ENCODE results near the gene RIPK3. TPM values are rescaled to one million over a fixed set of nuclear protein-coding genes. Genes with fewer than 3 reads are reported as not detected.

The RIPK3 gene
- total RNA-seq, 1 experiment from 2014 or later = 11.0 TPM

GRCh38 chr14:24368212-24368561 lies 28.4 kb upstream of the RIPK3 start:
- no peak for DNase-seq
- Mint-ChIP-seq H3K27me3 (ENCODE audit: unreplicated experiment) (no peaks in the 10 kb centered on the region), H3K4me3 (ENCODE audit: low read depth, unreplicated experiment) (peak overlapping the region; percentile 66), H3K9me3 (ENCODE audit: low read depth, unreplicated experiment) (no peaks in the 10 kb centered on the region), H3K36me3 (ENCODE audit: insufficient read depth, unreplicated experiment) (peaks cover 32% of the 10 kb centered on the region), H3K4me1 (ENCODE audit: low read depth, unreplicated experiment) (peaks cover 11% of the 10 kb centered on the region), H3K27ac (ENCODE audit: unreplicated experiment) (no peak overlapping the region)
- CTCF ChIA-PET = no interaction called here
- intact Hi-C loops (cut with micrococcal nuclease; ENCODE audit: unreplicated experiment) = loop anchor here (5.0 kb wide), 1 partner anchor 36 kb away; no protein-coding TSS in a partner anchor
- TF ChIP-seq, protein P1, sequence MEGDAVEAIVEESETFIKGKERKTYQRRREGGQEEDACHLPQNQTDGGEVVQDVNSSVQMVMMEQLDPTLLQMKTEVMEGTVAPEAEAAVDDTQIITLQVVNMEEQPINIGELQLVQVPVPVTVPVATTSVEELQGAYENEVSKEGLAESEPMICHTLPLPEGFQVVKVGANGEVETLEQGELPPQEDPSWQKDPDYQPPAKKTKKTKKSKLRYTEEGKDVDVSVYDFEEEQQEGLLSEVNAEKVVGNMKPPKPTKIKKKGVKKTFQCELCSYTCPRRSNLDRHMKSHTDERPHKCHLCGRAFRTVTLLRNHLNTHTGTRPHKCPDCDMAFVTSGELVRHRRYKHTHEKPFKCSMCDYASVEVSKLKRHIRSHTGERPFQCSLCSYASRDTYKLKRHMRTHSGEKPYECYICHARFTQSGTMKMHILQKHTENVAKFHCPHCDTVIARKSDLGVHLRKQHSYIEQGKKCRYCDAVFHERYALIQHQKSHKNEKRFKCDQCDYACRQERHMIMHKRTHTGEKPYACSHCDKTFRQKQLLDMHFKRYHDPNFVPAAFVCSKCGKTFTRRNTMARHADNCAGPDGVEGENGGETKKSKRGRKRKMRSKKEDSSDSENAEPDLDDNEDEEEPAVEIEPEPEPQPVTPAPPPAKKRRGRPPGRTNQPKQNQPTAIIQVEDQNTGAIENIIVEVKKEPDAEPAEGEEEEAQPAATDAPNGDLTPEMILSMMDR (IDR thresholded peaks at IDR 0.05; ENCODE audit: unreplicated experiment) = no peak
- no TSS peak for BruUV-seq (replicated peaks)

DNA sequence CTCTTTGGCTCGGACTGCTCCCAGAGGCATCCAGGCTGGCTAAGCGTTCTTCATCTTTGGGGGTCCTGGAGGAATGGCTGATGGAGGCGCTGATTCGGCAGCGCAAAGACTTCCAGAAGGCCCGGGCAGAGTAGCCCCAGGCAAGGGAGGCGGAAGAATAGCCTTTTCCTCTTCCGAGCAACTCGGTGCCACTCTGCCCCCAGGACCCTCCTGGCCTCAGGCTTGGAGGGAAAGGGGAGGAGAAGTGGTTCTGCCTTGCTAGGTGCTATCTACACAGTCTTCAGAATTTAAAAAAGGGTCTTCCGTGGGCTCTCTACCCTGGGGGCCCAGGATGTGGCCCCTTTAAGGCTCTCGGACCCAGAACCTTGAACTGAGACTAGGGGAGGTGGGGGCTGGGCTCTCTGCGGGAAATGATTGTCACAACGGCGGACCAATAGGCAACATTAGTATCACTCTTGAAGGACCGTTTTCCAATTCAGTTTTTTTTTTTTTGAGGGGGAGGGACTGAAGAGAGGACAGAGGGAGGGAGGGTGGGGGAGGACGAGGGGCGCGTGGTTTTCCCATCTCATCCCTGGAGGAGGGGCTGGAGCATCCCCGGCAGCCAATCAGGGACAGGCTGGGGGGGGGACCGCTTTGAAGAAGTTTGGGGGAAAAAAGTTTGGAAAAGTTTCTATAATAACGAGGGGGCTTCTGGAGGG lies 27.9 kb upstream of the RIPK3 start, which contains the start of gene NFATC4:
Gene NFATC4, plus strand, starts transcription at position 671 of the 698 bp plus-strand sequence. CDS start 157 bp downstream, outside the sequence.
- TF ChIP-seq, protein P1 (IDR thresholded peaks at IDR 0.05; ENCODE audit: unreplicated experiment) = no peak

GRCh38 chr14:24366721-24367513 lies 27.1 kb upstream of the RIPK3 start:
- BruUV-seq (replicated peaks) = no TSS peak
- TF ChIP-seq, protein P1 (IDR thresholded peaks at IDR 0.05; ENCODE audit: unreplicated experiment) = no peak
- Mint-ChIP-seq H3K27me3 (ENCODE audit: unreplicated experiment) (no peaks in the 10 kb centered on the region), H3K27ac (ENCODE audit: unreplicated experiment) (peak overlapping the region; percentile 69), H3K36me3 (ENCODE audit: insufficient read depth, unreplicated experiment) (peaks cover 32% of the 10 kb centered on the region), H3K4me1 (ENCODE audit: low read depth, unreplicated experiment) (peaks cover 11% of the 10 kb centered on the region), H3K4me3 (ENCODE audit: low read depth, unreplicated experiment) (peak overlapping the region; percentile 66), H3K9me3 (ENCODE audit: low read depth, unreplicated experiment) (no peaks in the 10 kb centered on the region)
- CTCF ChIA-PET = interaction anchor here (0.7 to 2.3 kb wide), 8 partner anchors 13 to 64 kb away, joined by 3 to 53 read pairs (median 6); partner anchors contain the start of genes CBLN3, KHNYN and RIPK3
- DNase-seq = peak; percentile 93
- intact Hi-C loops (cut with micrococcal nuclease; ENCODE audit: unreplicated experiment) = loop anchor here (1.0 to 5.0 kb wide), 2 partner anchors 35 to 45 kb away; no protein-coding TSS in a partner anchor

More for the DNA sequence above, 27.9 kb upstream of the RIPK3 start, which contains the start of gene NFATC4:
- Mint-ChIP-seq H3K27ac (ENCODE audit: unreplicated experiment) (peak within 1 kb of the TSS; percentile 69), H3K4me1 (ENCODE audit: low read depth, unreplicated experiment) (peaks cover 11% of the 10 kb centered on the region), H3K9me3 (ENCODE audit: low read depth, unreplicated experiment) (no peaks in the 10 kb centered on the region), H3K36me3 (ENCODE audit: insufficient read depth, unreplicated experiment) (peaks cover 32% of the 10 kb centered on the region), H3K27me3 (ENCODE audit: unreplicated experiment) (no peaks in the 10 kb centered on the region), H3K4me3 (ENCODE audit: low read depth, unreplicated experiment) (peak within 1 kb of the TSS; percentile 66)
- intact Hi-C loops (cut with micrococcal nuclease; ENCODE audit: unreplicated experiment) = loop anchor here (5.0 kb wide), 1 partner anchor 35 kb away; no protein-coding TSS in a partner anchor
- CTCF ChIA-PET = no interaction called here
- DNase-seq = peak; percentile 37
- BruUV-seq (replicated peaks) = no TSS peak

- no peaks in the 10 kb centered on the region for H3K9me3 Mint-ChIP-seq (ENCODE audit: low read depth, unreplicated experiment)
- H3K4me3 Mint-ChIP-seq (ENCODE audit: low read depth, unreplicated experiment) = peak overlapping the region; percentile 66
- no peak for DNase-seq
- CTCF ChIA-PET = interaction anchor here (0.6 to 2.3 kb wide), 10 partner anchors 13 to 727 kb away, joined by 3 to 53 read pairs (median 6); partner anchors contain the start of genes CBLN3, KHNYN and RIPK3
- intact Hi-C loops (cut with micrococcal nuclease; ENCODE audit: unreplicated experiment) = loop anchor here (1.0 to 5.0 kb wide), 2 partner anchors 34 to 46 kb away; no protein-coding TSS in a partner anchor
- no peaks in the 10 kb centered on the region for H3K27me3 Mint-ChIP-seq (ENCODE audit: unreplicated experiment)
- peak overlapping the region; percentile 86 for H3K27ac Mint-ChIP-seq (ENCODE audit: unreplicated experiment)
- TF ChIP-seq, protein P1 (IDR thresholded peaks at IDR 0.05; ENCODE audit: unreplicated experiment) = no peak
- peaks cover 11% of the 10 kb centered on the region for H3K4me1 Mint-ChIP-seq (ENCODE audit: low read depth, unreplicated experiment)
- BruUV-seq (replicated peaks) = no TSS peak
- H3K36me3 Mint-ChIP-seq (ENCODE audit: insufficient read depth, unreplicated experiment) = peaks cover 32% of the 10 kb centered on the region
Measured at GRCh38 chr14:24366413-24366720, 26.6 kb upstream of the RIPK3 start.
